Suprapubic skin (tissue), 4 donors: ENCODE results near the gene CCNA2. TPM values are rescaled to one million over a fixed set of nuclear protein-coding genes. Genes with fewer than 3 reads are reported as not detected.

Experiments used
- DNase-seq, 2 donors: peaks; one replicate each; pipeline ENCODE4 v3.0.0-alpha.2; 2019; ENCODE audit warnings: low spot score in 2 of 2
- H3K27ac ChIP-seq: fragments of 200-600 bp; sonication (generic); one replicate; pipeline ENCODE4 v1.5.1; 2019
- H3K27me3 ChIP-seq: fragments of 200-600 bp; sonication (generic); one replicate; pipeline ENCODE4 v1.5.1; 2019
- H3K36me3 ChIP-seq: fragments of 200-600 bp; sonication (generic); one replicate; pipeline ENCODE4 v1.5.1; 2019
- H3K4me1 ChIP-seq: fragments of 200-600 bp; sonication (generic); one replicate; pipeline ENCODE4 v1.5.1; 2019
- H3K4me3 ChIP-seq: fragments of 200-600 bp; sonication (generic); one replicate; pipeline ENCODE4 v1.5.1; 2019; ENCODE audit warnings: mild to moderate bottlenecking
- H3K9me3 ChIP-seq: fragments of 200-600 bp; sonication (generic); one replicate; pipeline ENCODE4 v1.5.1; 2019
- EP300 ChIP-seq: sonication (generic); formaldehyde crosslinking; IDR thresholded peaks from one replicate; pipeline ENCODE4 v1.6.1; 2017; ENCODE audit warnings: antibody characterized with exemption
- POLR2A ChIP-seq, 2 donors: fragments of 450-650 bp; IDR thresholded peaks; one replicate each; pipeline ENCODE4 v1.6.1; 2017; ENCODE audit warnings: antibody characterized with exemption in 2 of 2, mild to moderate bottlenecking in 2 of 2, moderate library complexity in 2 of 2
- POLR2AphosphoS5 ChIP-seq, 3 donors: sonication (generic); formaldehyde crosslinking; IDR thresholded peaks; one replicate each; pipeline ENCODE4 v1.6.1; 2017; ENCODE audit warnings: antibody characterized with exemption in 3 of 3
- WGBS: methylation state at CpG from one replicate; pipeline ENCODE4 v1.1.5; 2018; 5-methylcytosine and 5-hydroxymethylcytosine counted together
- total RNA-seq, 4 donors: library from RNA; depleted of rRNA; stranded (reverse); fragments of >200 nt; gene quantifications; one replicate each; pipeline ENCODE4 v1.1.0, GENCODE V29; 2016
- TF ChIP-seq, protein P1 (sequence below), 2 donors: fragments of 200-600 bp in 1 of 2; fragments of 450-650 bp in 1 of 2; sonication (generic) in 1 of 2; IDR thresholded peaks; one replicate each; pipeline ENCODE4 v1.5.1; 2016 to 2019; ENCODE audit warnings: antibody characterized with exemption in 2 of 2, mild to moderate bottlenecking in 1 of 2, moderate library complexity in 1 of 2

The CCNA2 gene
- total RNA-seq, 4 donors from 2014 or later: 4.8 to 8.8 (median 6.1) TPM

DNA sequence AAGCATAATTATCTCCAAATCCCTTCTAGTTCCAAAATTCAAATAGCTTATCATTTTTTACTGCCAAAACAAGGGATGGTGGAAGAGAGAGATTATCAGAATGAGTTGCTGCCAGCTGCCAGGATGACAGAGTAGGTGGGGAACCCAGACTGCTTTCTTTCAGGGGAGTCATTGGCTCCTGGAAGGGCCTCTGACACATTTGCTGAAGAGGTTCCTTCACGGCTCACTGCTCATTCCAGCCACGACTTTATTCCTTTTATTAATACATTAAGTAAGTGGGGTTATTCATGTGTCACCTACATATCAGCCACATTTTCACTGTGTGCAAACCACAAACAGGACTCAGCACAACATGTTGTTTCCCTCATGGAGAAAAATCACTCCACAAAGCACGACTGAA is 46.1 kb downstream of the CCNA2 start:
- Histone ChIP-seq H3K9me3 (no peaks in the 10 kb centered on the region), H3K27ac (no peak overlapping the region), H3K27me3 (peaks cover 12% of the 10 kb centered on the region), H3K36me3 (no peaks in the 10 kb centered on the region), H3K4me1 (no peaks in the 10 kb centered on the region), H3K4me3 (no peak overlapping the region)
- DNase-seq: no peak
- WGBS: 51% methylated on average over 3 of the region's 3 CpGs
- TF ChIP-seq POLR2AphosphoS5 (IDR thresholded peaks at IDR 0.05): no peak
- TF ChIP-seq POLR2A (IDR thresholded peaks at IDR 0.05): no peak
- no peak for TF ChIP-seq EP300
- TF ChIP-seq, protein P1, sequence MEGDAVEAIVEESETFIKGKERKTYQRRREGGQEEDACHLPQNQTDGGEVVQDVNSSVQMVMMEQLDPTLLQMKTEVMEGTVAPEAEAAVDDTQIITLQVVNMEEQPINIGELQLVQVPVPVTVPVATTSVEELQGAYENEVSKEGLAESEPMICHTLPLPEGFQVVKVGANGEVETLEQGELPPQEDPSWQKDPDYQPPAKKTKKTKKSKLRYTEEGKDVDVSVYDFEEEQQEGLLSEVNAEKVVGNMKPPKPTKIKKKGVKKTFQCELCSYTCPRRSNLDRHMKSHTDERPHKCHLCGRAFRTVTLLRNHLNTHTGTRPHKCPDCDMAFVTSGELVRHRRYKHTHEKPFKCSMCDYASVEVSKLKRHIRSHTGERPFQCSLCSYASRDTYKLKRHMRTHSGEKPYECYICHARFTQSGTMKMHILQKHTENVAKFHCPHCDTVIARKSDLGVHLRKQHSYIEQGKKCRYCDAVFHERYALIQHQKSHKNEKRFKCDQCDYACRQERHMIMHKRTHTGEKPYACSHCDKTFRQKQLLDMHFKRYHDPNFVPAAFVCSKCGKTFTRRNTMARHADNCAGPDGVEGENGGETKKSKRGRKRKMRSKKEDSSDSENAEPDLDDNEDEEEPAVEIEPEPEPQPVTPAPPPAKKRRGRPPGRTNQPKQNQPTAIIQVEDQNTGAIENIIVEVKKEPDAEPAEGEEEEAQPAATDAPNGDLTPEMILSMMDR (IDR thresholded peaks at IDR 0.05): no peak

DNA sequence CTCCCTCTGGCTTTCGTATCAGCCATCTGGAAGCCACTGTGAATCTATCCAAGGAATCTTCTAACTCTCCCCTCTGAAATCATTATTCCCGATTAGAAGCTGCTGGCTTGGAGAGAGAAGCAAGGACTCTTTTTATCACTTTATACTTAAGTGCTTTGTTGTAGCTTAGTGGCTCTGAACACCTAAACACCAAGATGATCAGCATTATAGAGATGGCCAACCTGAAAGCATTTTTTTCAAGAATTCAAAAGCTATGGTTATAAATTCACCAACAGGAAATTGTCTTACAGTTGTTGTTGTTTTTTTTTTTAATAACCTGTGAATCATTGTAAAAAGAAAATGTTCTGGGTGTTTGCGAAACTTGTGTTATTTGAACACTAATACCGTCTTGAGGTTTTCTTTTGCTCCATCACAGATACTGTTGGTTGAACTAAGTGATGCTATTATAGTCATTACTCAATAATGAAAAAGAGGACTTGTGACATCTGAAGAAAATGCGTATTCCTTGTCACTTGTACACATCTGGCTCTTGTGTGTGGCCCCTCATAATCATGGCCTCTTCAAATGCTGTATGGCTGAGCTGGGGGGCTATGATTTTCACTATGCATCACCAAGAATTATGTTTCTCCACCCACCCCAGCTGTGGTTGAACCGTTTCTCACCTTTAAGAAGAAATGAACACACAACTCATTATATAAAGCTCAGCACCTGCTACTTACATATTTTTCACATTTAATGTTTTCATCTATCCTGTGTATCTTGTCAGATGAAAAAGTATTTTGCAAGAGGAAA is 46.9 kb downstream of the CCNA2 start:
- TF ChIP-seq EP300: no peak
- no peak for TF ChIP-seq POLR2AphosphoS5 (IDR thresholded peaks at IDR 0.05)
- TF ChIP-seq, protein P1 (IDR thresholded peaks at IDR 0.05): no peak
- no peak for TF ChIP-seq POLR2A (IDR thresholded peaks at IDR 0.05)
- DNase-seq: no peak
- Histone ChIP-seq H3K36me3 (no peaks in the 10 kb centered on the region), H3K4me1 (no peaks in the 10 kb centered on the region), H3K27ac (no peak overlapping the region), H3K4me3 (no peak overlapping the region), H3K9me3 (no peaks in the 10 kb centered on the region), H3K27me3 (peaks cover 12% of the 10 kb centered on the region)
- 70% methylated on average over 6 of the region's 6 CpGs for WGBS

DNA sequence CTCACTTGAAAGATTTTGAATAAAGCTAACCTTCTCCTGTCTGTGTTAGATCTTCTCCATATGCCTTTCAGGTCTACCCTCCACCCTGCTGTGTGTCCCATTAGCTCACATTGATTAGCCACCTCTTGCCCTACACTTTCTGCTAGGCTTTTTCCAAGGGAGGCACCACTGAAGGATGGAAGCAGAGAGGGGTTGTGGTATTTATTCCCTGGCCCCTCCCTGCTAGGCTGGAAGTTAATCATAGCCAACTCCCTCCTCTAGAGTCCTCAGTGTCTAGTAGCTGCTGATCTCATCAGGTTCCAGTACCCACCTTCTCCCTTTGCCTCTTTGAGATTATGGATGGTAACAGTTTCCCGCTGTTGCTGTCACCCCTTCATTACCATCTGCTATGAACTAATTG is 49.8 kb downstream of the CCNA2 start:
- 90% methylated on average over 1 of the region's 1 CpG for WGBS
- no peak for TF ChIP-seq POLR2AphosphoS5 (IDR thresholded peaks at IDR 0.05)
- no peak for TF ChIP-seq EP300
- TF ChIP-seq, protein P1 (IDR thresholded peaks at IDR 0.05): no peak
- TF ChIP-seq POLR2A (IDR thresholded peaks at IDR 0.05): no peak
- no peaks in the 10 kb centered on the region for H3K9me3 ChIP-seq

DNA sequence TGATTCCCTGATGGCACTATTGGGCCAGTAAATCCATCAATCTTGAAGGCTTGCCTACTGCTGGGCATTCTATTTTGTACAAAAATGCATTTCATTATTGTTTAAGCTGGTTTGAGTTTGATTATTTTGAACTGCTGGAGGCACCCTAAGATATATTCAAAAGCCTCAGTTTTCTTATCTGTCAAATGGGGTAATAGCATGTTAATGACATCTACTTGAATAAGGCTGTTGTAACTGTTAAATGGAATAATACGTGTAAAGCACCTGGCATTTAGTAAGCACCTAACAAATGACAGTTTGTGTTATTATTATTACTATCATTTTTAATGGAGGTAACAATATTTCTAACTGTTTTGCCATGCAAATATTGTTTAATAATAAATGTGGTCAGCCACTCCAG is 51.8 kb downstream of the CCNA2 start:
- Histone ChIP-seq H3K36me3 (no peaks in the 10 kb centered on the region), H3K4me1 (no peaks in the 10 kb centered on the region), H3K9me3 (no peaks in the 10 kb centered on the region), H3K4me3 (no peak overlapping the region), H3K27me3 (peaks cover 20% of the 10 kb centered on the region), H3K27ac (no peak overlapping the region)
- TF ChIP-seq POLR2A (IDR thresholded peaks at IDR 0.05): no peak
- TF ChIP-seq POLR2AphosphoS5 (IDR thresholded peaks at IDR 0.05): no peak
- TF ChIP-seq EP300: no peak
- TF ChIP-seq, protein P1 (IDR thresholded peaks at IDR 0.05): no peak
- 89% methylated on average over 1 of the region's 1 CpG for WGBS
- no peak for DNase-seq

More for the DNA sequence above, 49.8 kb downstream of the CCNA2 start:
- peaks cover 21% of the 10 kb centered on the region for H3K27me3 ChIP-seq
- no peak overlapping the region for H3K4me3 ChIP-seq
- no peaks in the 10 kb centered on the region for H3K4me1 ChIP-seq
- H3K27ac ChIP-seq: no peak overlapping the region
- no peak for DNase-seq
- no peaks in the 10 kb centered on the region for H3K36me3 ChIP-seq

DNA sequence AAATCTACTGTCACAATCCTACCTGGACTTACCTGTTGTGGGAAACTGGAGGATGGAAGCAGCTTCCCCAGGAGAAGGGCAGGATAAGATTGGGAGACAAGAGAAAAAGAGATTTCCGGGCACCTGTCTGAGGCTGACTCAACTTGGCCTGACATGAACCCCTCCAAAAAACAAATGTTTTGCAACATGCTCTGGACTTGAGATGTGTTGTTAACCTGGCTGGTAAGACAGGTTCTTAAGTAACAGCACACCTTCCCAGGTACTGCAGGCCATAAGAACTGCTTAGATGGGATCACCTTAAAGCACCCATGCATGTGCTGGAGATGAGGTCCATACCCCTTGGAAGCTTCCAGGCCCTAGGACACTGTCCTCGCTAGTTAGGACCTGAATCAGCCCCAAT is 54.3 kb downstream of the CCNA2 start:
- no peaks in the 10 kb centered on the region for H3K9me3 ChIP-seq
- peaks cover 39% of the 10 kb centered on the region for H3K27me3 ChIP-seq
- peaks cover 10% of the 10 kb centered on the region for H3K4me1 ChIP-seq
- no peaks in the 10 kb centered on the region for H3K36me3 ChIP-seq
- no peak overlapping the region for H3K4me3 ChIP-seq
- WGBS: 78% methylated on average over 1 of the region's 2 CpGs
- no peak for TF ChIP-seq EP300
- TF ChIP-seq POLR2A (IDR thresholded peaks at IDR 0.05): no peak
- TF ChIP-seq POLR2AphosphoS5 (IDR thresholded peaks at IDR 0.05): no peak
- TF ChIP-seq, protein P1 (IDR thresholded peaks at IDR 0.05): no peak
- H3K27ac ChIP-seq: no peak overlapping the region
- DNase-seq: no peak
